Measurements from ENCODE around the gene GMFB. TPM values are rescaled to one million over a fixed set of nuclear protein-coding genes. Genes with fewer than 3 reads are reported as not detected.

Gene GMFB
- 10 to 100 TPM in 1 of 2 donors, 1 to 10 TPM in 1; 6.9 to 10.5 TPM for polyA plus RNA-seq

- Histone ChIP-seq H3K27ac (ENCODE audit: low read depth in 2 of 2, low read length in 1 of 2) (peak within 1 kb of the TSS; percentile 96 to 98), H3K4me1 (ENCODE audit: control insufficient read depth in 2 of 2, insufficient read depth in 2 of 2, low read length in 1 of 2) (peaks cover 0 to 4% of the 10 kb centered on the region in 2 donors), H3K9me3 (ENCODE audit: control insufficient read depth in 2 of 2, insufficient read depth in 1 of 2, low read depth in 1 of 2, low read length in 1 of 2) (no peaks in the 10 kb centered on the region), H3K27me3 (ENCODE audit: control insufficient read depth in 1 of 2, insufficient read depth in 2 of 2, low read length in 2 of 2) (no peaks in the 10 kb centered on the region), H3K36me3 (ENCODE audit: control insufficient read depth in 2 of 2, insufficient read depth in 2 of 2, low read length in 1 of 2) (no peaks in the 10 kb centered on the region), H3K4me3 (ENCODE audit: low read depth in 1 of 2, low read length in 2 of 2) (peak within 1 kb of the TSS; percentile 75 to 92)
- 1% methylated on average over 50 to 51 of the region's 51 CpGs for WGBS, 2 donors
Measured at GRCh38 chr14:54488646-54489317, at the start of gene GMFB. Gene GMFB, minus strand, starts transcription at chr14:54488980. Its CDS starts 53 bp downstream, at chr14:54488927.

- no peaks in the 10 kb centered on the region for H3K27me3 ChIP-seq (ENCODE audit: control insufficient read depth in 1 of 2, insufficient read depth in 2 of 2, low read length in 2 of 2)
- no peaks in the 10 kb centered on the region for H3K9me3 ChIP-seq (ENCODE audit: control insufficient read depth in 2 of 2, insufficient read depth in 1 of 2, low read depth in 1 of 2, low read length in 1 of 2)
- WGBS, 2 donors: 83 to 97% methylated on average over 3 of the region's 3 CpGs
- H3K4me3 ChIP-seq (ENCODE audit: low read depth in 1 of 2, low read length in 2 of 2): no peak overlapping the region
- H3K36me3 ChIP-seq (ENCODE audit: control insufficient read depth in 2 of 2, insufficient read depth in 2 of 2, low read length in 1 of 2): no peaks in the 10 kb centered on the region
- H3K4me1 ChIP-seq (ENCODE audit: control insufficient read depth in 2 of 2, insufficient read depth in 2 of 2, low read length in 1 of 2): no peaks in the 10 kb centered on the region
- no peak overlapping the region for H3K27ac ChIP-seq (ENCODE audit: low read depth in 2 of 2, low read length in 1 of 2)
Measured at GRCh38 chr14:54538055-54538454, 49.3 kb upstream of the GMFB start.

- no peaks in the 10 kb centered on the region for H3K36me3 ChIP-seq (ENCODE audit: control insufficient read depth in 2 of 2, insufficient read depth in 2 of 2, low read length in 1 of 2)
- 63 to 87% methylated on average over 2 of the region's 2 CpGs for WGBS, 2 donors
- H3K27me3 ChIP-seq (ENCODE audit: control insufficient read depth in 1 of 2, insufficient read depth in 2 of 2, low read length in 2 of 2): no peaks in the 10 kb centered on the region
- H3K4me1 ChIP-seq (ENCODE audit: control insufficient read depth in 2 of 2, insufficient read depth in 2 of 2, low read length in 1 of 2): no peaks in the 10 kb centered on the region
- H3K4me3 ChIP-seq (ENCODE audit: low read depth in 1 of 2, low read length in 2 of 2): no peak overlapping the region
- H3K27ac ChIP-seq (ENCODE audit: low read depth in 2 of 2, low read length in 1 of 2): no peak overlapping the region
- no peaks in the 10 kb centered on the region for H3K9me3 ChIP-seq (ENCODE audit: control insufficient read depth in 2 of 2, insufficient read depth in 1 of 2, low read depth in 1 of 2, low read length in 1 of 2)
Measured at GRCh38 chr14:54537651-54538050, 48.9 kb upstream of the GMFB start.

GRCh38 chr14:54535646-54536045 is 46.9 kb upstream of the GMFB start:
- Histone ChIP-seq H3K27me3 (ENCODE audit: control insufficient read depth in 1 of 2, insufficient read depth in 2 of 2, low read length in 2 of 2) (no peaks in the 10 kb centered on the region), H3K36me3 (ENCODE audit: control insufficient read depth in 2 of 2, insufficient read depth in 2 of 2, low read length in 1 of 2) (no peaks in the 10 kb centered on the region), H3K4me1 (ENCODE audit: control insufficient read depth in 2 of 2, insufficient read depth in 2 of 2, low read length in 1 of 2) (no peaks in the 10 kb centered on the region), H3K4me3 (ENCODE audit: low read depth in 1 of 2, low read length in 2 of 2) (no peak overlapping the region), H3K27ac (ENCODE audit: low read depth in 2 of 2, low read length in 1 of 2) (no peak overlapping the region), H3K9me3 (ENCODE audit: control insufficient read depth in 2 of 2, insufficient read depth in 1 of 2, low read depth in 1 of 2, low read length in 1 of 2) (no peaks in the 10 kb centered on the region)
- 57 to 62% methylated on average over 2 of the region's 2 CpGs for WGBS, 2 donors

- 85 to 88% methylated on average over 1 of the region's 1 CpG for WGBS, 2 donors
- H3K4me1 ChIP-seq (ENCODE audit: control insufficient read depth in 2 of 2, insufficient read depth in 2 of 2, low read length in 1 of 2): no peaks in the 10 kb centered on the region
- no peaks in the 10 kb centered on the region for H3K9me3 ChIP-seq (ENCODE audit: control insufficient read depth in 2 of 2, insufficient read depth in 1 of 2, low read depth in 1 of 2, low read length in 1 of 2)
Measured at GRCh38 chr14:54535126-54535525, 46.3 kb upstream of the GMFB start.

GRCh38 chr14:54533100-54533499 is 44.3 kb upstream of the GMFB start:
- H3K27ac ChIP-seq (ENCODE audit: low read depth in 2 of 2, low read length in 1 of 2): no peak overlapping the region
- no peaks in the 10 kb centered on the region for H3K27me3 ChIP-seq (ENCODE audit: control insufficient read depth in 1 of 2, insufficient read depth in 2 of 2, low read length in 2 of 2)
- H3K4me1 ChIP-seq (ENCODE audit: control insufficient read depth in 2 of 2, insufficient read depth in 2 of 2, low read length in 1 of 2): no peaks in the 10 kb centered on the region
- 76 to 87% methylated on average over 1 of the region's 1 CpG for whole genome bisulfite sequencing, 2 donors
- no peaks in the 10 kb centered on the region for H3K9me3 ChIP-seq (ENCODE audit: control insufficient read depth in 2 of 2, insufficient read depth in 1 of 2, low read depth in 1 of 2, low read length in 1 of 2)
- H3K36me3 ChIP-seq (ENCODE audit: control insufficient read depth in 2 of 2, insufficient read depth in 2 of 2, low read length in 1 of 2): no peaks in the 10 kb centered on the region
- H3K4me3 ChIP-seq (ENCODE audit: low read depth in 1 of 2, low read length in 2 of 2): no peak overlapping the region

More at GRCh38 chr14:54535126-54535525, 46.3 kb upstream of the GMFB start:
- Histone ChIP-seq H3K27ac (ENCODE audit: low read depth in 2 of 2, low read length in 1 of 2) (no peak overlapping the region), H3K36me3 (ENCODE audit: control insufficient read depth in 2 of 2, insufficient read depth in 2 of 2, low read length in 1 of 2) (no peaks in the 10 kb centered on the region), H3K4me3 (ENCODE audit: low read depth in 1 of 2, low read length in 2 of 2) (no peak overlapping the region), H3K27me3 (ENCODE audit: control insufficient read depth in 1 of 2, insufficient read depth in 2 of 2, low read length in 2 of 2) (no peaks in the 10 kb centered on the region)

- Histone ChIP-seq H3K9me3 (ENCODE audit: control insufficient read depth in 2 of 2, insufficient read depth in 1 of 2, low read depth in 1 of 2, low read length in 1 of 2) (no peaks in the 10 kb centered on the region), H3K36me3 (ENCODE audit: control insufficient read depth in 2 of 2, insufficient read depth in 2 of 2, low read length in 1 of 2) (no peaks in the 10 kb centered on the region), H3K27ac (ENCODE audit: low read depth in 2 of 2, low read length in 1 of 2) (no peak overlapping the region), H3K27me3 (ENCODE audit: control insufficient read depth in 1 of 2, insufficient read depth in 2 of 2, low read length in 2 of 2) (no peaks in the 10 kb centered on the region), H3K4me3 (ENCODE audit: low read depth in 1 of 2, low read length in 2 of 2) (no peak overlapping the region), H3K4me1 (ENCODE audit: control insufficient read depth in 2 of 2, insufficient read depth in 2 of 2, low read length in 1 of 2) (no peaks in the 10 kb centered on the region)
- WGBS, 2 donors: 98% methylated on average over 3 of the region's 3 CpGs
Measured at GRCh38 chr14:54532111-54533012, 43.6 kb upstream of the GMFB start.

GRCh38 chr14:54529811-54530210 is 41.0 kb upstream of the GMFB start:
- no peak overlapping the region for H3K27ac ChIP-seq (ENCODE audit: low read depth in 2 of 2, low read length in 1 of 2)
- WGBS, 2 donors: 33 to 46% methylated on average over 1 of the region's 1 CpG

GRCh38 chr14:54528973-54529372 is 40.2 kb upstream of the GMFB start:
- Histone ChIP-seq H3K9me3 (ENCODE audit: control insufficient read depth in 2 of 2, insufficient read depth in 1 of 2, low read depth in 1 of 2, low read length in 1 of 2) (no peaks in the 10 kb centered on the region), H3K4me3 (ENCODE audit: low read depth in 1 of 2, low read length in 2 of 2) (no peak overlapping the region), H3K36me3 (ENCODE audit: control insufficient read depth in 2 of 2, insufficient read depth in 2 of 2, low read length in 1 of 2) (peaks cover 0 to 2% of the 10 kb centered on the region in 2 donors), H3K27ac (ENCODE audit: low read depth in 2 of 2, low read length in 1 of 2) (no peak overlapping the region), H3K4me1 (ENCODE audit: control insufficient read depth in 2 of 2, insufficient read depth in 2 of 2, low read length in 1 of 2) (no peaks in the 10 kb centered on the region), H3K27me3 (ENCODE audit: control insufficient read depth in 1 of 2, insufficient read depth in 2 of 2, low read length in 2 of 2) (no peaks in the 10 kb centered on the region)
- WGBS, 2 donors: 82% methylated on average over 2 of the region's 2 CpGs

More at GRCh38 chr14:54529811-54530210, 41.0 kb upstream of the GMFB start:
- Histone ChIP-seq H3K4me1 (ENCODE audit: control insufficient read depth in 2 of 2, insufficient read depth in 2 of 2, low read length in 1 of 2) (no peaks in the 10 kb centered on the region), H3K36me3 (ENCODE audit: control insufficient read depth in 2 of 2, insufficient read depth in 2 of 2, low read length in 1 of 2) (peaks cover 0 to 2% of the 10 kb centered on the region in 2 donors), H3K9me3 (ENCODE audit: control insufficient read depth in 2 of 2, insufficient read depth in 1 of 2, low read depth in 1 of 2, low read length in 1 of 2) (no peaks in the 10 kb centered on the region), H3K27me3 (ENCODE audit: control insufficient read depth in 1 of 2, insufficient read depth in 2 of 2, low read length in 2 of 2) (no peaks in the 10 kb centered on the region), H3K4me3 (ENCODE audit: low read depth in 1 of 2, low read length in 2 of 2) (no peak overlapping the region)

Data from esophagus (tissue), 2 donors.